ENCODE measurements around the gene RAP2A. TPM values are rescaled to one million over a fixed set of nuclear protein-coding genes. Genes with fewer than 3 reads are reported as not detected.

The RAP2A gene
- total RNA-seq, 1 donor from 2014 or later: 42.5 TPM

DNA sequence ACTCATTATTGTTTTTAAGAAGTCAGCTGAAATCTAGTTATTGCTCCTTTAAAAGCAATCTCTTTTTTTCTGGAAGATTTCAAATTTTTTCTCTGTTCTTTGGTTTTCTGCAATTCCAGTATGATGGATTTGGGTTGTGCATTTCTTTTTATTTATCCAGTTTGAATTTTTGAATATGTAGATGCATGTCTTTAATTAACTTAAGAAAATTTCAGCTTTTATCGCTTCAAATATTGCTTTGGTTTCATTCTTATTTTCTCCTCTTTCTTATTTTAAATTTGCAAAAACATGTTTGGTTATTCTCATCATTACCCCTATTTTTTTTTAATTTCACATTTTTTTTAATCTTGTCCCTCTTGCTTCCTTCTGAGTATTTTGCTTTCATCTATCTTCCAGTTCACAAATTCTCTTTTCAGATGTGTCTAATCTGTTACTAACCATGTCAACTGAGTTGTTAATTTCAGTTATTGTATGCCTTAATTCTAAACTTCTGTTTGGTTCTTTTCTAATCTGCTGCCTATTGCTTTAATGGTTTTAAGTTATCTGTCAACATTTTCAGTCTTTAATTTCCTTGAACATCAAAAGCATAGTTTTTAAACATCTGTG, 56.8 kb downstream of the RAP2A start:
- no peak overlapping the region for H3K4me3 ChIP-seq
- no peaks in the 10 kb centered on the region for H3K36me3 ChIP-seq
- TF ChIP-seq, protein P1, sequence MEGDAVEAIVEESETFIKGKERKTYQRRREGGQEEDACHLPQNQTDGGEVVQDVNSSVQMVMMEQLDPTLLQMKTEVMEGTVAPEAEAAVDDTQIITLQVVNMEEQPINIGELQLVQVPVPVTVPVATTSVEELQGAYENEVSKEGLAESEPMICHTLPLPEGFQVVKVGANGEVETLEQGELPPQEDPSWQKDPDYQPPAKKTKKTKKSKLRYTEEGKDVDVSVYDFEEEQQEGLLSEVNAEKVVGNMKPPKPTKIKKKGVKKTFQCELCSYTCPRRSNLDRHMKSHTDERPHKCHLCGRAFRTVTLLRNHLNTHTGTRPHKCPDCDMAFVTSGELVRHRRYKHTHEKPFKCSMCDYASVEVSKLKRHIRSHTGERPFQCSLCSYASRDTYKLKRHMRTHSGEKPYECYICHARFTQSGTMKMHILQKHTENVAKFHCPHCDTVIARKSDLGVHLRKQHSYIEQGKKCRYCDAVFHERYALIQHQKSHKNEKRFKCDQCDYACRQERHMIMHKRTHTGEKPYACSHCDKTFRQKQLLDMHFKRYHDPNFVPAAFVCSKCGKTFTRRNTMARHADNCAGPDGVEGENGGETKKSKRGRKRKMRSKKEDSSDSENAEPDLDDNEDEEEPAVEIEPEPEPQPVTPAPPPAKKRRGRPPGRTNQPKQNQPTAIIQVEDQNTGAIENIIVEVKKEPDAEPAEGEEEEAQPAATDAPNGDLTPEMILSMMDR (IDR thresholded peaks at IDR 0.05): no peak
- ATAC-seq: no peak
- no peak overlapping the region for H3K27ac ChIP-seq
- intact Hi-C loops (cut with DNase I): no loop called here
- H3K27me3 ChIP-seq (ENCODE audit: low read depth): no peaks in the 10 kb centered on the region
- no peak for DNase-seq
- H3K4me1 ChIP-seq: no peaks in the 10 kb centered on the region
- peaks cover 11% of the 10 kb centered on the region for H3K9me3 ChIP-seq

DNA sequence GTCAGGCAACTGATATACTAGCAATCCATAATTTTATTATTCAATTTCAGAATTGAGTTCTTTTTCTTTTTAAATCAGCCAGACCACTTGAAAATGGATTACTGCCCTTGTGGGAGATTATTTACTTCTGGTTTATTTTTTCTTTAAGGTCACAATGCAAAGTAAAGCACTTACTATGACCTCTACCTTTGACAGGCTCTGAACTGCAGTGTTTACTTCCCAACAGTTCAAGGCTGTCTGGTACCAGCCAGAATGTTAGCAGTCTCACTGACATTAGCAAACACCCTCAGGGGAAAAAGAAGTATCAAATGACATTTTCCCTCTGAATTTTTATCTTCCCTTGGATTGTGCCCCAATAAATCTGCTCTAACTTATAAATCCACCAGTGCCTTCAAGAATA, 57.5 kb downstream of the RAP2A start:
- intact Hi-C loops (cut with DNase I): no loop called here
- H3K36me3 ChIP-seq: no peaks in the 10 kb centered on the region
- ATAC-seq: no peak
- H3K9me3 ChIP-seq: peaks cover 11% of the 10 kb centered on the region
- TF ChIP-seq, protein P1 (IDR thresholded peaks at IDR 0.05): no peak
- H3K27me3 ChIP-seq (ENCODE audit: low read depth): no peaks in the 10 kb centered on the region
- H3K4me3 ChIP-seq: no peak overlapping the region
- H3K27ac ChIP-seq: no peak overlapping the region
- DNase-seq: no peak
- H3K4me1 ChIP-seq: no peaks in the 10 kb centered on the region

DNA sequence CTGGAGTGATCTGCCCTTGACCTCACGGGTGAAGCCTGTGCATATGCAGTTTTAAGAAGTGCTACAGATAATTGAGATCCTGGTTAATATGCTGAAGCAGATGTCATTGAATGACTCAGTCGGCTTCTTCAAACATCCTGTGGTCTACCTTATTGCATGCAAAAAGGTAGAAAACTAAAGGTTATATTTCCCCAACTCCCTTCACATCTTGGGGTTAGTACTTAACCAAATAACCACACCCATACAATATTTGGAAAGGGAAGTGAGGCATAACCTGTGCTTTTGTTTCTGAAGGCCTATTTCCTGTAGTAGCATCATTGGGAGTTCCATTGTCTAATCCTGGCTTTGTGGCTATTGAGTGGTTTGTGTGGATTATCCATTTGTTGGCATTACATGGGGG, 58.3 kb downstream of the RAP2A start:
- DNase-seq (no peak), ATAC-seq (no peak)
- Histone ChIP-seq H3K4me1 (no peaks in the 10 kb centered on the region), H3K9me3 (peaks cover 11% of the 10 kb centered on the region), H3K27me3 (ENCODE audit: low read depth) (no peaks in the 10 kb centered on the region), H3K27ac (no peak overlapping the region), H3K36me3 (no peaks in the 10 kb centered on the region), H3K4me3 (no peak overlapping the region)
- intact Hi-C loops (cut with DNase I): no loop called here
- TF ChIP-seq, protein P1 (IDR thresholded peaks at IDR 0.05): no peak

DNA sequence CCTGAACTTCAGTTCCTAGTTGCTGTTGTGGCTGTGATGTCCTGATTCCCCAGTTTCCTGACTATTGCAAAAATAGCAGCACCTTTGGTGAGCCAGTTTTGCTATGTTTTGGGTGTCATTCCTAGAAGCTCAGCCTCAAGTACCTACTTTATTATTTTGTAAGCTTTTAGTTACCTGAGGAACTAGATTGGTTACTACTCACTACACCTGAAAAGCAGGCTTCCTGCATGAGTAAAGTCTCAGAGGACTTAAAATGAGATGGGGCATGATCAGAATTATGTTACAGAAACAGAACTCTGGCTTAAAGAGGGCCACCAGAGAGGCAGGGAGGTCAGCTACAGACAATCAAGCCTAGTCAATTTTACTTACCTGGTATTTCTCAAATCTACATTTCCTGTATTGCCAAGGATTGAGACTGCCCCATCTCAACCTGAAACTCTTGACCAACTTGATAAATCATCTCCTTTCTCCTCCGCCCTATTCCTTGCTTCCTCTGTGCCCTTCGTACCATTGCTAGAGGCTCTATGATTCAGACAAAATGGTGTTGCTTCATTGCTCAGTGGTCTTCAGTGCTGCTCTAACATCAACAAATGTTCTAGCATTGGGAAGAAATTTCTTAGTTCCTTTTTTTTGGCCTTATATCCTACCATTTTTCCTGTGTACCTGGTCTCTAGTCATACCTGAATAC, 58.9 kb downstream of the RAP2A start:
- no peaks in the 10 kb centered on the region for H3K36me3 ChIP-seq
- no peaks in the 10 kb centered on the region for H3K27me3 ChIP-seq (ENCODE audit: low read depth)
- H3K4me3 ChIP-seq: no peak overlapping the region
- no peaks in the 10 kb centered on the region for H3K4me1 ChIP-seq
- peaks cover 11% of the 10 kb centered on the region for H3K9me3 ChIP-seq
- no peak overlapping the region for H3K27ac ChIP-seq
- no peak for ATAC-seq
- TF ChIP-seq, protein P1 (IDR thresholded peaks at IDR 0.05): no peak
- DNase-seq: no peak
- intact Hi-C loops (cut with DNase I): no loop called here

DNA sequence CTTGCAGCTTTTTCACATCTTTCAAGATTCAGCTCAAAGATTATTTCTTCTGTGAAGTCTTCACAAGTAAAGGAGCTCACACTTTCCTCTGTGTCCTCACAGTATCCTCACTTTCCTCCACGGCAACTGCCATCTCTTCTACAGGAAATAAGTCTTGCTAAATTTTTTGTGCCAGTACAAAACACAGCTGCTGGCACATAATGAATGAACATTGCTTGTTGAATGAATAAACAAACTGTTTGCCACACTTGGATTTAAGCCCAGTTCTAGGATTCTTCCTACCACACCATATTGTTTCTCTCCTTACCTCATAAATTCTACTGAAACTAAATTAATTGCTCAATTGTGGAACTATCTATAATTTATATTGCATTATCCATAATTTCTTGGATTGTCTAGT, 59.5 kb downstream of the RAP2A start:
- no peak for ATAC-seq
- Histone ChIP-seq H3K27ac (no peak overlapping the region), H3K36me3 (no peaks in the 10 kb centered on the region), H3K9me3 (peaks cover 11% of the 10 kb centered on the region), H3K27me3 (ENCODE audit: low read depth) (no peaks in the 10 kb centered on the region), H3K4me1 (no peaks in the 10 kb centered on the region), H3K4me3 (no peak overlapping the region)
- no peak for DNase-seq
- intact Hi-C loops (cut with DNase I): no loop called here
- TF ChIP-seq, protein P1 (IDR thresholded peaks at IDR 0.05): no peak

Measured in lower lobe of right lung (tissue), 2 donors.